ENCODE results near the gene TAF1A. TPM values are rescaled to one million over a fixed set of nuclear protein-coding genes. Genes with fewer than 3 reads are reported as not detected.

TAF1A gene
- total and polyA plus RNA-seq, 2 of the 8 experiments (the other 6 are each of a cell fraction or from before 2014, with no cell fraction given): 3.3 to 16.7 TPM

GRCh38 chr1:222631611-222632208 is 42.0 kb upstream of the TAF1A start (continued):
- TF ChIP-seq SIRT6 (IDR thresholded peaks at IDR 0.05; ENCODE audit: low read length): no peak
- no peak for TF ChIP-seq SP4 (IDR thresholded peaks at IDR 0.05; ENCODE audit: low read length)
- TF ChIP-seq BCL11A (IDR thresholded peaks at IDR 0.05; ENCODE audit: low read depth in 2 of 2, low read length in 2 of 2): no peak
